Measurements from ENCODE around the gene HIC2.
"Not testable (repeated sequence)": the region's sequence is repeated elsewhere in the genome, so short reads cannot be mapped to it uniquely, and the experiment has no call there.

GRCh38 chr22:21440018-21440636 is 23.0 kb downstream of the HIC2 start:
- TF ChIP-seq ELF4 (IDR thresholded peaks at IDR 0.05); BHLHE40 (IDR thresholded peaks at IDR 0.05; ENCODE audit: borderline replicate concordance); TARDBP (IDR thresholded peaks at IDR 0.05); NFRKB (IDR thresholded peaks at IDR 0.05); ZNF384 (IDR thresholded peaks at IDR 0.05); LEF1 (IDR thresholded peaks at IDR 0.05; ENCODE audit: borderline replicate concordance); PKNOX1 (IDR thresholded peaks at IDR 0.05); FOXK2 (IDR thresholded peaks at IDR 0.05); FOXA1 (IDR thresholded peaks at IDR 0.05); SP1 (IDR thresholded peaks at IDR 0.05); SUZ12 (IDR thresholded peaks at IDR 0.05); CTBP1 (IDR thresholded peaks at IDR 0.05; ENCODE audit: borderline replicate concordance); FOXM1 (IDR thresholded peaks at IDR 0.05; ENCODE audit: borderline replicate concordance): not testable (repeated sequence)

Measured in HEK293T (cell line).